HepG2 (cell line): ENCODE measurements around the gene TM2D3.

Source experiments
- ATF2 ChIP-seq: sonication (generic); formaldehyde crosslinking; IDR thresholded peaks from 2 replicates; pipeline ENCODE4 v1.4.0; 2020; ENCODE audit warnings: missing genetic modification reagents
- CTCF ChIP-seq: sonication (generic); formaldehyde crosslinking; IDR thresholded peaks from 2 replicates; pipeline ENCODE4 v1.5.0; 2020; ENCODE audit warnings: mild to moderate bottlenecking, missing genetic modification reagents, moderate library complexity
- E2F1 ChIP-seq: sonication (generic); formaldehyde crosslinking; IDR thresholded peaks from 2 replicates; pipeline ENCODE4 v1.5.0; 2020; ENCODE audit warnings: missing genetic modification reagents
- HNRNPLL ChIP-seq: fragments of 200-400 bp; formaldehyde crosslinking; IDR thresholded peaks from 2 replicates; pipeline ENCODE4 v1.6.1; 2017; ENCODE audit warnings: mild to moderate bottlenecking, low read depth, low read length; ENCODE audit not compliant: poor library complexity, severe bottlenecking
- POLR2A ChIP-seq, 2 experiments: IDR thresholded peaks; 2 replicates each; pipeline ENCODE4 v1.6.1; 2011; ENCODE audit warnings: low read depth in 2 of 2, low read length in 2 of 2, mild to moderate bottlenecking in 1 of 2, moderate library complexity in 1 of 2; ENCODE audit not compliant: insufficient read depth in 1 of 2
- SMYD3 ChIP-seq: sonication (generic); formaldehyde crosslinking; IDR thresholded peaks from 2 replicates; pipeline ENCODE4 v1.8.1; 2023; ENCODE audit warnings: mild to moderate bottlenecking, missing genetic modification reagents
- STAT6 ChIP-seq: sonication (generic); formaldehyde crosslinking; IDR thresholded peaks from 2 replicates; pipeline ENCODE4 v1.4.0; 2020; ENCODE audit warnings: missing genetic modification reagents, mild to moderate bottlenecking, borderline replicate concordance
- ZNF3 ChIP-seq: IDR thresholded peaks from 2 replicates; pipeline ENCODE4 v1.7.0; 2017; ENCODE audit warnings: inconsistent platforms
- TF ChIP-seq, protein P1 (sequence below): sonication (generic); formaldehyde crosslinking; IDR thresholded peaks from 2 replicates; pipeline ENCODE4 v1.4.0; 2020; ENCODE audit warnings: low read depth, mild to moderate bottlenecking, missing genetic modification reagents

GRCh38 chr15:101600035-101600434 is 52.1 kb downstream of the TM2D3 start:
- TF ChIP-seq ZNF3 (CRISPR knock-in tag) (no peak), STAT6 (CRISPR knock-in tag) (no peak), E2F1 (CRISPR knock-in tag) (no peak), ATF2 (CRISPR knock-in tag) (no peak), HNRNPLL (no peak), SMYD3 (CRISPR knock-in tag) (no peak), CTCF (CRISPR knock-in tag) (no peak), POLR2A (IDR thresholded peaks at IDR 0.05; ENCODE audit: insufficient read depth in 1 of 2, low read depth in 2 of 2, low read length in 2 of 2) (no peak)
- TF ChIP-seq, protein P1, sequence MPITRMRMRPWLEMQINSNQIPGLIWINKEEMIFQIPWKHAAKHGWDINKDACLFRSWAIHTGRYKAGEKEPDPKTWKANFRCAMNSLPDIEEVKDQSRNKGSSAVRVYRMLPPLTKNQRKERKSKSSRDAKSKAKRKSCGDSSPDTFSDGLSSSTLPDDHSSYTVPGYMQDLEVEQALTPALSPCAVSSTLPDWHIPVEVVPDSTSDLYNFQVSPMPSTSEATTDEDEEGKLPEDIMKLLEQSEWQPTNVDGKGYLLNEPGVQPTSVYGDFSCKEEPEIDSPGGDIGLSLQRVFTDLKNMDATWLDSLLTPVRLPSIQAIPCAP (CRISPR knock-in tag), result no peak
